ENCODE measurements around the gene MYH10. TPM values are rescaled to one million over a fixed set of nuclear protein-coding genes. Genes with fewer than 3 reads are reported as not detected.
A peak's percentile ranks its signal among the peaks of the same experiment; 100 is the strongest.

MYH10 gene
- total and polyA plus RNA-seq, 8 donors, result 1.8 to 104 (median 11.2) TPM

DNA sequence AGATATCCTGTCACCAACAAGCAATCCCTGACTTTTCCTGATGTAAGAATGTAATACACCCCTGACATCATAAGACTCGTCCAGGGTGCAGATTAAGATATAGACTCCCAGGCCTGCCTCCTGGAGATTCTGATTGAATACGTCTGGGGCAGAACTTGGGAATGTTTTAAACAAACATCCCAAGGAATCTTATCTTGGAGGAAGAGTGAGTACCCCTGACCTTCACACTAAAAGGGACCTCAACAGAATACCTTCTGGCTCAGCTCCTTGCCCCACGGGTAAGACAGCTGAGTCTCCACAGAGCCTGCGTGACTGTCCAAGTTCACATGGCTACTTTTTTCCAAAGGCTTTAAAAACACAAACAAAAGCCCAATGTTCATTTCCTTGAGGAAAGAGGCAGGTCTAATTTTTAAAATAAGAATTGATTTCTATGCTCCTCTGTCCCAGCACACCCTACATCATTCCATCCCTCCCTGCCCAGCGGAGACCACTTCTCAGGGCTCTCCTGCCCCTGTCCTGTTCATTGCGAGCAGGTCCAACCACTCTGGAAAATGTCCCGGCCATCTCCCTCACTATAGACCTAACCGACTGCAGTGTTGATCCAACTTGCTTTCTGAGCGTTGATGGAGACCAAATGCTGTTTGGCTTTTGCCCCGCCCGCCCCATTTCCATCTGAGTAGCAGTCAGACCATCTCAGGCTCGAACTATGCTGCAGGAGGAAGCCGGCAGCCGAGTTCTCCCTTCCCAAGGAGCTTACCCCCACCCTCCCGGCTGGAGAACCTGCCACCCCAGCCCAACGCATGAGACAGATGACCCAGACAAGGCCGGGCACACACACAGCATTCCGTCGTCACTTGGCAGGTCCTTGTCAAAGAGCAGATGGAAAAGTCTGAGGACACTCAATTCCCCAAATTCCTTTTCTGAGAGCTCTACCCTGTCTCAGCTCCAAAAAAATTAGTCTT, 44.1 kb upstream of the MYH10 start:
- Histone ChIP-seq H3K36me3 (no peaks in the 10 kb centered on the region), H3K4me1 (peaks cover 0 to 23% (median 10%) of the 10 kb centered on the region in 4 donors), H3K27me3 (peaks cover 0 to 7% (median 0%) of the 10 kb centered on the region in 3 donors), H3K4me3 (no peak overlapping the region), H3K9me3 (peaks cover 0 to 6% (median 0%) of the 10 kb centered on the region in 4 donors), H3K27ac (peak overlapping the region in 4 of 5 donors; percentile 33 to 74 (median 48))
- 36 to 44% (median 38%) methylated on average over 14 to 19 of the region's 19 CpGs for WGBS, 5 donors
- peak in 1 of 2 donors; percentile 85 for DNase-seq
- intact Hi-C loops (cut with DNase I; ENCODE audit: low total_unique reads), result no loop called here
- TF ChIP-seq, protein P1, sequence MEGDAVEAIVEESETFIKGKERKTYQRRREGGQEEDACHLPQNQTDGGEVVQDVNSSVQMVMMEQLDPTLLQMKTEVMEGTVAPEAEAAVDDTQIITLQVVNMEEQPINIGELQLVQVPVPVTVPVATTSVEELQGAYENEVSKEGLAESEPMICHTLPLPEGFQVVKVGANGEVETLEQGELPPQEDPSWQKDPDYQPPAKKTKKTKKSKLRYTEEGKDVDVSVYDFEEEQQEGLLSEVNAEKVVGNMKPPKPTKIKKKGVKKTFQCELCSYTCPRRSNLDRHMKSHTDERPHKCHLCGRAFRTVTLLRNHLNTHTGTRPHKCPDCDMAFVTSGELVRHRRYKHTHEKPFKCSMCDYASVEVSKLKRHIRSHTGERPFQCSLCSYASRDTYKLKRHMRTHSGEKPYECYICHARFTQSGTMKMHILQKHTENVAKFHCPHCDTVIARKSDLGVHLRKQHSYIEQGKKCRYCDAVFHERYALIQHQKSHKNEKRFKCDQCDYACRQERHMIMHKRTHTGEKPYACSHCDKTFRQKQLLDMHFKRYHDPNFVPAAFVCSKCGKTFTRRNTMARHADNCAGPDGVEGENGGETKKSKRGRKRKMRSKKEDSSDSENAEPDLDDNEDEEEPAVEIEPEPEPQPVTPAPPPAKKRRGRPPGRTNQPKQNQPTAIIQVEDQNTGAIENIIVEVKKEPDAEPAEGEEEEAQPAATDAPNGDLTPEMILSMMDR (IDR thresholded peaks at IDR 0.05), result no peak
- TF ChIP-seq POLR2A (IDR thresholded peaks at IDR 0.05) (no peak), POLR2AphosphoS5 (IDR thresholded peaks at IDR 0.05) (no peak), EP300 (IDR thresholded peaks at IDR 0.05) (no peak)

DNA sequence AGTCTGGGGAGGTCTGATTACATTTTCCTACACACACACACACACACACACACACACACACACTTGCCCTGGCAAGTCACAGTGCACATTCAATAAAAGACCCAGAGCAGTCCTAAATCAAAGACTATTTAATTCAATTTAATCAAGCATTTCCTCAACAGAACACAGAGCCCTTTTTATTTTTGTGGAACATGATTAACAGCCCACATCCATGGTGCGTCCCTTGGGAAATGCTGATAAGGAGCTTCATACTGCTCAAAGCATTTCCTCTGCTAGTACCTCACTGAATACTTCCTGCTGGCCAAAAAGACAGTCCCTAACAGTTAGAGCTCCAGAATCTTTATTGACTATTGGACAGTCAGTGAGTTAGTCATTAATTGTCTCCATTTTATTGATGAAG, 43.1 kb upstream of the MYH10 start:
- H3K27me3 ChIP-seq, result peaks cover 0 to 7% (median 0%) of the 10 kb centered on the region in 3 donors

DNA sequence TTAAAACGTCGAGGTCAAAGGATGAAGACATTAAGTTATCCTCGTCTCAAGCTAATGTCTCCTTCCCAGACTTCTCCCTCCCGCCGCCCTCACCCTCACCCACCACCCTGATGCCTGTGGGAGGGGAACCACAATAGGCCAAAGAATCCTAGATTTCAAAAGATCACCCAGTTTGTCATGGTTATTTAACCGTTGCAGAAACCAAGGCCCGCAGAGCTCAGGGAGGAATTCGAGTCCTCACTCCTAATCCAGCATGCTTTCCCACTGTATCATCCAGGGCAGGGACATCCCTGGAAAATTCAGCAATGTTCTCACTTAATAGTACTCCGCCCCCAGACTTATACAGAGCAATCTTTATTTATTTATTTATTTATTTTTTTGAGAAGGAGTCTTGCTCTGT, 41.8 kb upstream of the MYH10 start:
- H3K36me3 ChIP-seq, result no peaks in the 10 kb centered on the region
- intact Hi-C loops (cut with DNase I; ENCODE audit: low total_unique reads), result no loop called here
- WGBS, 5 donors, result 90 to 94% (median 93%) methylated on average over 9 of the region's 9 CpGs
- H3K27ac ChIP-seq, result no peak overlapping the region
- no peaks in the 10 kb centered on the region for H3K9me3 ChIP-seq
- DNase-seq, result no peak
- H3K4me1 ChIP-seq, result peaks cover 0 to 23% (median 10%) of the 10 kb centered on the region in 4 donors
- H3K27me3 ChIP-seq, result peaks cover 0 to 7% (median 0%) of the 10 kb centered on the region in 3 donors
- no peak overlapping the region for H3K4me3 ChIP-seq
- TF ChIP-seq POLR2A (IDR thresholded peaks at IDR 0.05) (no peak), POLR2AphosphoS5 (IDR thresholded peaks at IDR 0.05) (no peak), EP300 (IDR thresholded peaks at IDR 0.05) (no peak)
- TF ChIP-seq, protein P1 (IDR thresholded peaks at IDR 0.05), result no peak

More for the DNA sequence above, 43.1 kb upstream of the MYH10 start:
- H3K9me3 ChIP-seq, result peaks cover 0 to 6% (median 0%) of the 10 kb centered on the region in 4 donors
- TF ChIP-seq POLR2A (IDR thresholded peaks at IDR 0.05) (no peak), POLR2AphosphoS5 (IDR thresholded peaks at IDR 0.05) (no peak), EP300 (IDR thresholded peaks at IDR 0.05) (no peak)
- TF ChIP-seq, protein P1 (IDR thresholded peaks at IDR 0.05), result no peak
- 14 to 41% (median 26%) methylated on average over 1 of the region's 1 CpG for WGBS, 5 donors
- intact Hi-C loops (cut with DNase I; ENCODE audit: low total_unique reads), result no loop called here
- H3K36me3 ChIP-seq, result no peaks in the 10 kb centered on the region
- peak overlapping the region in 3 of 5 donors; percentile 33 to 74 (median 62) for H3K27ac ChIP-seq
- peaks cover 0 to 23% (median 10%) of the 10 kb centered on the region in 4 donors for H3K4me1 ChIP-seq
- DNase-seq, result peak in 1 of 2 donors; percentile 72
- no peak overlapping the region for H3K4me3 ChIP-seq

DNA sequence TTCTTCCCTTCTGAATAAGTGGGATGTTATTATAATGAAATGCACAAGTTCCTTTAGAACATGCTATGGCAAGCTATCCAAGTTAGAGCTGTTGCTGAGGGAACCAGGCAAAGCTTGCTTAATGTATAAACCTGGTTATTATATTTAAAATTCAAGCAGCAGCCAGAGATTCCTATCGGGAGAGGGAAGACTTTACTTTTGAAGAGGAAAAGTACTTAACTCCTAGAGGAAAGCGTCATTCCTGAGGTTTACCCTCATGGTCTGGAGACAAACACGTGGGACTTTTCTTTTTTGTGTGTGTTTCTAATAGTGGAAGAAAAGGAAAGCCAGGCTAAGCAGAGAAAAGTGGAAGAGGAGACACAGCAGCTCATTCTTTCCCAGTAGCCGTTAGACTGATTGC, 39.9 kb upstream of the MYH10 start:
- peak overlapping the region in 1 of 5 donors; percentile 44 for H3K27ac ChIP-seq
- no peaks in the 10 kb centered on the region for H3K9me3 ChIP-seq
- H3K4me3 ChIP-seq, result no peak overlapping the region
- WGBS, 5 donors, result 35 to 55% (median 48%) methylated on average over 4 of the region's 4 CpGs
- DNase-seq, result peak in 1 of 2 donors; percentile 41
- TF ChIP-seq POLR2A (IDR thresholded peaks at IDR 0.05) (no peak), POLR2AphosphoS5 (IDR thresholded peaks at IDR 0.05) (no peak)
- TF ChIP-seq, protein P1 (IDR thresholded peaks at IDR 0.05), result no peak
- intact Hi-C loops (cut with DNase I; ENCODE audit: low total_unique reads), result no loop called here
- peaks cover 0 to 20% (median 0%) of the 10 kb centered on the region in 3 donors for H3K27me3 ChIP-seq
- no peaks in the 10 kb centered on the region for H3K36me3 ChIP-seq
- H3K4me1 ChIP-seq, result peaks cover 0 to 20% (median 10%) of the 10 kb centered on the region in 4 donors

Data from stomach (tissue), 9 donors.